IPS-18c (cell line): ENCODE measurements around the gene UBL4B.
A peak's percentile ranks its signal among the peaks of the same experiment; 100 is the strongest.

Experiments
- H3K4me3 ChIP-seq: 2 replicates; pipeline ENCODE4 v1.7.0; 2013; ENCODE audit warnings: low read depth, mild to moderate bottlenecking, low read length, moderate library complexity; ENCODE audit not compliant: insufficient read depth
- H3K9me3 ChIP-seq: one replicate; pipeline ENCODE4 v1.6.1; 2013; ENCODE audit warnings: mild to moderate bottlenecking, low read length, moderate library complexity; ENCODE audit not compliant: control insufficient read depth, insufficient read depth

The UBL4B gene

GRCh38 chr1:110083061-110083865, 29.0 kb upstream of the UBL4B start:
- Histone ChIP-seq H3K9me3 (no peaks in the 10 kb centered on the region), H3K4me3 (no peak overlapping the region; the same call in none of the 2 replicates)

GRCh38 chr1:110083866-110084226, 28.4 kb upstream of the UBL4B start:
- peak overlapping the region; percentile 22 for H3K4me3 ChIP-seq

GRCh38 chr1:110084227-110085078, 27.8 kb upstream of the UBL4B start:
- Histone ChIP-seq H3K9me3 (no peaks in the 10 kb centered on the region), H3K4me3 (peak overlapping the region; percentile 22; the same call in 1 of the 2 replicates)

More at GRCh38 chr1:110083866-110084226, 28.4 kb upstream of the UBL4B start:
- H3K9me3 ChIP-seq, result no peaks in the 10 kb centered on the region

GRCh38 chr1:110085671-110086070, 26.6 kb upstream of the UBL4B start:
- Histone ChIP-seq H3K4me3 (no peak overlapping the region), H3K9me3 (no peaks in the 10 kb centered on the region)

GRCh38 chr1:110086961-110087360, 25.3 kb upstream of the UBL4B start:
- Histone ChIP-seq H3K9me3 (no peaks in the 10 kb centered on the region), H3K4me3 (no peak overlapping the region)

GRCh38 chr1:110087812-110088738, 24.2 kb upstream of the UBL4B start:
- H3K4me3 ChIP-seq, result no peak overlapping the region; the same call in 1 of the 2 replicates
- no peaks in the 10 kb centered on the region for H3K9me3 ChIP-seq

- Histone ChIP-seq H3K4me3 (no peak overlapping the region; the same call in 1 of the 2 replicates), H3K9me3 (no peaks in the 10 kb centered on the region)
Observed at GRCh38 chr1:110088739-110089316, 23.4 kb upstream of the UBL4B start.

GRCh38 chr1:110089561-110090275, 22.5 kb upstream of the UBL4B start:
- Histone ChIP-seq H3K9me3 (no peaks in the 10 kb centered on the region), H3K4me3 (no peak overlapping the region)

GRCh38 chr1:110091381-110091780, 20.9 kb upstream of the UBL4B start:
- H3K4me3 ChIP-seq, result no peak overlapping the region
- H3K9me3 ChIP-seq, result no peaks in the 10 kb centered on the region

- Histone ChIP-seq H3K4me3 (no peak overlapping the region), H3K9me3 (no peaks in the 10 kb centered on the region)
Observed at GRCh38 chr1:110091791-110092190, 20.5 kb upstream of the UBL4B start.

- Histone ChIP-seq H3K4me3 (no peak overlapping the region), H3K9me3 (no peaks in the 10 kb centered on the region)
Observed at GRCh38 chr1:110092991-110093390, 19.3 kb upstream of the UBL4B start.

GRCh38 chr1:110094931-110095654, 17.1 kb upstream of the UBL4B start:
- H3K9me3 ChIP-seq, result peaks cover 2% of the 10 kb centered on the region
- no peak overlapping the region for H3K4me3 ChIP-seq

GRCh38 chr1:110097507-110098221, 14.6 kb upstream of the UBL4B start:
- H3K9me3 ChIP-seq, result peaks cover 2% of the 10 kb centered on the region

GRCh38 chr1:110098222-110099026, 13.8 kb upstream of the UBL4B start:
- H3K9me3 ChIP-seq, result peaks cover 2% of the 10 kb centered on the region
- no peak overlapping the region for H3K4me3 ChIP-seq

More at GRCh38 chr1:110097507-110098221, 14.6 kb upstream of the UBL4B start:
- no peak overlapping the region for H3K4me3 ChIP-seq
